ENCODE measurements around the gene ADAP1.

The ADAP1 gene

DNA sequence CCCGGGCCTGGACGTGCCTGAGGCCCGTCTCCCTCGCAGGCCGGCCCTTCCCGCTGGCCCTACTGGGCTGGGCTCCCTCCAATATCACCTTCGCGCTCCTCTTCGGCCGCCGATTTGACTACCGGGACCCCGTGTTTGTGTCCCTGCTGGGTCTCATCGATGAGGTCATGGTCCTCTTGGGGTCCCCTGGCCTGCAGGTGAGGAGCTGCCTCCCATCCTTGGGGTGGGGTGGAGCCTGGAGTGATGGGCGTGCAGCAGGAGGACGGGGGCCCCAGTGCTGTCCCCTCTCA, 30.6 kb upstream of the ADAP1 start:
- Histone ChIP-seq H3K36me3 (no peaks in the 10 kb centered on the region), H3K9me3 (no peaks in the 10 kb centered on the region), H3K27ac (no peak overlapping the region), H3K27me3 (peaks cover 0 to 71% of the 10 kb centered on the region in 2 donors), H3K4me3 (no peak overlapping the region), H3K4me1 (peaks cover 0 to 13% (median 4%) of the 10 kb centered on the region in 4 donors)
- TF ChIP-seq, protein P1, sequence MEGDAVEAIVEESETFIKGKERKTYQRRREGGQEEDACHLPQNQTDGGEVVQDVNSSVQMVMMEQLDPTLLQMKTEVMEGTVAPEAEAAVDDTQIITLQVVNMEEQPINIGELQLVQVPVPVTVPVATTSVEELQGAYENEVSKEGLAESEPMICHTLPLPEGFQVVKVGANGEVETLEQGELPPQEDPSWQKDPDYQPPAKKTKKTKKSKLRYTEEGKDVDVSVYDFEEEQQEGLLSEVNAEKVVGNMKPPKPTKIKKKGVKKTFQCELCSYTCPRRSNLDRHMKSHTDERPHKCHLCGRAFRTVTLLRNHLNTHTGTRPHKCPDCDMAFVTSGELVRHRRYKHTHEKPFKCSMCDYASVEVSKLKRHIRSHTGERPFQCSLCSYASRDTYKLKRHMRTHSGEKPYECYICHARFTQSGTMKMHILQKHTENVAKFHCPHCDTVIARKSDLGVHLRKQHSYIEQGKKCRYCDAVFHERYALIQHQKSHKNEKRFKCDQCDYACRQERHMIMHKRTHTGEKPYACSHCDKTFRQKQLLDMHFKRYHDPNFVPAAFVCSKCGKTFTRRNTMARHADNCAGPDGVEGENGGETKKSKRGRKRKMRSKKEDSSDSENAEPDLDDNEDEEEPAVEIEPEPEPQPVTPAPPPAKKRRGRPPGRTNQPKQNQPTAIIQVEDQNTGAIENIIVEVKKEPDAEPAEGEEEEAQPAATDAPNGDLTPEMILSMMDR (IDR thresholded peaks at IDR 0.05): no peak
- intact Hi-C loops (cut with DNase I; ENCODE audit: low total_unique reads): no loop called here
- DNase-seq: no peak

DNA sequence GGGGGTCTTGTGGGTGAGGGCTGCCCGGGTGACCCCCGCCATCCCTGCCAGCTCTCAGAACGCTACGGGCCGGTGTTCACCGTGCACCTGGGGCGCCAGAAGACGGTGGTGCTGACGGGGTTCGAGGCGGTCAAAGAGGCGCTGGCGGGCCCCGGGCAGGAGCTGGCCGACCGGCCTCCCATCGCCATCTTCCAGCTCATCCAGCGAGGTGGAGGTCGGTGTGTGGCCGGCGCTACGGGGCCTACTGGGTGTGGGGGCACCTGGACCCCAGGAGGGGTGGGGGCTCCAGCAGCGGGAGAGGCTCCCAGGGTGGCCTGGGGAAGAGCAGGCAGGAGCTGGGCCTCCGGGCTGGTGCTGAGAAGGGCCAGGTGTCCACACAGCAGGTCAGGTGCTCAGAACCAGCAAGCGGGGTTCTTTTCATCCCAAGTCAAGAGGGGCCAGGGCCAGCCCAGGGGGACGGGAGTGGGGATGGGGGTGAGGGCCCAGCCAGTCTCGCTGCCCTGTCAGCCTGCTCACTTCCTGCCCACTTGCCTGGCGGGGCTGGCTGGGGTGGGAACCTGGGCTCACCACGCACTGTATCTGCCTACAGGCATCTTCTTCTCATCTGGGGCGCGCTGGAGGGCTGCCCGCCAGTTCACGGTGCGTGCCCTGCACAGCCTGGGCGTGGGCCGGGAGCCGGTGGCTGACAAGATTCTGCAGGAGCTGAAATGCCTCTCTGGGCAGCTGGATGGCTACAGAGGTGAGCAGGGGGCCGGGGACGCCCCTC, 30.1 kb upstream of the ADAP1 start:
- Histone ChIP-seq H3K4me1 (peaks cover 0 to 13% (median 4%) of the 10 kb centered on the region in 4 donors), H3K9me3 (no peaks in the 10 kb centered on the region), H3K27ac (no peak overlapping the region), H3K4me3 (no peak overlapping the region), H3K36me3 (no peaks in the 10 kb centered on the region), H3K27me3 (peaks cover 0 to 70% of the 10 kb centered on the region in 2 donors)
- TF ChIP-seq, protein P1 (IDR thresholded peaks at IDR 0.05): no peak
- DNase-seq: no peak
- intact Hi-C loops (cut with DNase I; ENCODE audit: low total_unique reads): no loop called here

DNA sequence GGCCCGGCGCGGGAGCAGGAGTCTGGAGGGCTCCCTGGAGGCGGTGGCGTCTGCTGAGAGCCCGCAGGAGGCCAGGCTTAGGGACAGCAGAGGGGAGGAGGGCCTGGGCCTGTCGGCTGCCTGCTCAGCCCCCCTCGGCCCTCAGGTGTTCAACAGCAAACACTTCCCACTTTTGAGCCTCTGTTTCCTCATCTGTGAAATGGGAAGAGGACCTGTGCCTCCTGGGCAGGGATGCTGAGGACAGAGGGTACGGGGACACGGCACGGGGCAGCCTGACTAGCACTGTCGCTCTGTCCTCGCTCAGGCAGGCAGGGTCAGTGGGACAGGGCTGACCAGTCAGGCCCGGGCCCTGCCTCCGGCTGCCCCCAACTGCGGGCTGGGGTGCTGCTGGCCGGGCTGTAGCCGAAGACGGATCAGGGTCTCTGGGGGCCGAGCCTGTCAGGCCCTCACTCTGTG, 29.2 kb upstream of the ADAP1 start:
- Histone ChIP-seq H3K4me1 (peaks cover 0 to 9% (median 2%) of the 10 kb centered on the region in 4 donors), H3K9me3 (no peaks in the 10 kb centered on the region), H3K27me3 (peaks cover 0 to 61% of the 10 kb centered on the region in 2 donors), H3K36me3 (no peaks in the 10 kb centered on the region), H3K4me3 (no peak overlapping the region), H3K27ac (no peak overlapping the region)
- TF ChIP-seq, protein P1 (IDR thresholded peaks at IDR 0.05): no peak
- intact Hi-C loops (cut with DNase I; ENCODE audit: low total_unique reads): no loop called here
- no peak for DNase-seq

DNA sequence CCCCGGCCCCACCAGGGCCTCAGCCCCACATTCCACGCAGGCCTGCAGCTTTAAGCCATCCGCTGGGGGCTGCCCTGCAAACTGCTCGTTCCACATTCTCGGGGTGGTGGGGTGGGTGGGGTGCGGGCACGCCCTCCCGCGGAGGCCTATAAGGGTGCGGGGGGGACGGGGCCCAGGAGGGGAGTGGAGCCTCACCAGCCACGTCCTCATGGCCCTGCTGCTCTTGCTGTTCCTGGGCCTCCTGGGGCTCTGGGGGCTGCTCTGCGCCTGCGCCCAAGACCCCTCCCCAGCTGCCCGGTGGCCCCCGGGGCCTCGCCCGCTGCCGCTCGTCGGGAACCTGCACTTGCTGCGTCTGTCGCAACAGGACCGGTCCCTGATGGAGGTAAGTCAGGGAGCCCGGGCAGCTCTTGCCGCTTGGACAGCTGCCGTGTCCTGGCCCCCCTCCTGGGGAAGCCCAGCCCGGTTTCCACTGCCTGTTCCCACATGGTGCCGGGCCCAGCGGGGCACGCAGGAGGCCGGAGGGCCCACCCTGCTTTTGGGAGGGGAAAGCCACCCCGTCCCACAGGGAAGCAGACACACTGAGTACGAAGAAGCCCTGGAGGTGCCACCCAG, 28.6 kb upstream of the ADAP1 start, which contains the start of gene CYP2W1:
Gene CYP2W1 (plus strand): TSS at position 178 of the 612 bp plus-strand sequence. CDS start 31 bp downstream, at position 209.
- H3K27ac ChIP-seq: no peak within 1 kb of the TSS
- TF ChIP-seq, protein P1 (IDR thresholded peaks at IDR 0.05): no peak
- DNase-seq: no peak

DNA sequence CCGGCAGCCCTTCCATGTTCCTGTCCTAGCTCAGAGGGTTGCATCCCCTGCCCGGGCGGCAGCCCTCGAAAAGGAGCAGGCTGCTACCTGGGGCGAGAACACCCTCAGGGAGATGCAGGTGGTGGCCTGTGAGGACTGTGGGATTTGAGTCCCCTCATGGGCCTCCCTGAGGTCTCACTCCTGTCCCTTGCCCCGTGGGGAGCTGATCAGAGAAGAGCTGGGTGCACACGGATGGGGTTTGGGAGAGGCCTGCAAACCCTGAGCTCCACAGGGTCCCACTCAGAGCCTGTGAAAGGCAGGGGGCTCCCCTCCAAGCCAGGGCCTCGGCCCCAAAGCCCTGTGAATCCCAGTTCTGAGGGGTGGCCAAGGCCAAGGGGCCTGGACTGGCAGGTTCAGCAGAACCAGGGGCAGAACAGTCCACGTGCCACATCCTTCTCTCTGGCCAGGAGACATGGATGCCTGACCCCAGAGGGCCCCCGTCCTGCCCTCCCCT, 28.1 kb upstream of the ADAP1 start:
- Histone ChIP-seq H3K9me3 (no peaks in the 10 kb centered on the region), H3K27ac (no peak overlapping the region), H3K36me3 (no peaks in the 10 kb centered on the region), H3K27me3 (peaks cover 0 to 50% of the 10 kb centered on the region in 2 donors), H3K4me3 (no peak overlapping the region), H3K4me1 (peaks cover 0 to 2% (median 0%) of the 10 kb centered on the region in 4 donors)
- intact Hi-C loops (cut with DNase I; ENCODE audit: low total_unique reads): no loop called here
- DNase-seq: no peak
- TF ChIP-seq, protein P1 (IDR thresholded peaks at IDR 0.05): no peak

More for the DNA sequence above, 28.6 kb upstream of the ADAP1 start, which contains the start of gene CYP2W1:
- intact Hi-C loops (cut with DNase I; ENCODE audit: low total_unique reads): no loop called here
- no peaks in the 10 kb centered on the region for H3K9me3 ChIP-seq
- peaks cover 0 to 55% of the 10 kb centered on the region in 2 donors for H3K27me3 ChIP-seq
- peaks cover 0 to 4% (median 0%) of the 10 kb centered on the region in 4 donors for H3K4me1 ChIP-seq
- no peak within 1 kb of the TSS for H3K4me3 ChIP-seq
- no peaks in the 10 kb centered on the region for H3K36me3 ChIP-seq
